Astrocyte of the cerebellum (primary cell): Measurements from ENCODE around the gene GYS2.
"Not testable (repeated sequence)": the region's sequence is repeated elsewhere in the genome, so short reads cannot be mapped to it uniquely, and the experiment has no call there.

Source experiments
- DNase-seq: peaks from one replicate; pipeline ENCODE4 v3.0.0-alpha.2; 2011; ENCODE audit warnings: low read depth
- H3K4me3 ChIP-seq: 2 replicates; pipeline ENCODE4 v1.5.1; 2011; ENCODE audit warnings: mild to moderate bottlenecking, low read depth, low read length, moderate library complexity
- in situ Hi-C: cut with HindIII; loops from 2 replicates; pipeline ENCODE4 v1.10.0; 2017; ENCODE audit warnings: low sequenced_read_pairs
- TF ChIP-seq, protein P1 (sequence below): IDR thresholded peaks from 2 replicates; pipeline ENCODE4 v1.5.1; 2012; ENCODE audit warnings: low read length, low read depth, moderate library complexity, mild to moderate bottlenecking; ENCODE audit errors: missing control alignments

Gene GYS2

DNA sequence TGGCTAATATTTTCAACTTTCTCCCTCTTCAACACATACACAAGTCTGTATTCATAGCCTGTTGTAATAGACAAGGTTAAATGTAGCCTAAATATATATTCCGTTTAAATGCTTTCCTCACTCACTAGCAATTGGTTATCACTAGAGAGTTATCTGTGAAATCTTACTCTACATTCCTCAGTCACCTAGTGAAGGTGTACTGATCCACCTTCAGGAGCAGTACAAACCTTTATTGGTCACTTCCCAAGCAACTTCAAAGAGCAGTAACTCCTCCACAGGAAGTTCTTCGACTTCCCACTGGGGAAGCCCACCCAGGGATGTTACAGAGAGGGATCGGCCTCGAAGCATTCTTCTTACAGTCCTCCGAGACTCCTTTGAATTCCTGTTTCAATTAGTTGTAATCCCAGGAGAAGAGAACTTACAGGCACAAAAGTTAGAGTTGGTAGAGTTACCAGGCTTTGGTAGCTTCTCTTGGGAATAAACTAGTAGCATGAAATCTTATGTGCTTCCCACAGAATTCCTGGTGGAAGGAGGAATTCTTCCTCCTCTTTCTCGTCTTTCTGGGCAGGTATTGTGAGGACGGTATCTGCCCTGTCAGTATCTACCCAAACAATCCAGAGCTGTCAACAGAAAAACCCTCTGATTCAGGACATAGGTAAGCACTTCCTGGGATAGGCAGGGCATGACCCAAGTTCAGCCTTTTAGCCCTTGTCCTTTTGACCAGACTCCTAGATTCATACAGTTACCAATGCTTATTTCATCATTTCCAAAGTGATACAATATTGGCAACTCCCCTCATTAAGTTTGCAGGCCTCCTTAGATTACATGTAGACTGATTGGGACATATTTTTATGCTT is at the start of gene GYS2:
GYS2 (minus strand) TSS at position 603 of the 857 bp plus-strand sequence; CDS start at position 348, 255 bp downstream.
- in situ Hi-C loops: no loop called here
- DNase-seq: no peak
- TF ChIP-seq, protein P1, sequence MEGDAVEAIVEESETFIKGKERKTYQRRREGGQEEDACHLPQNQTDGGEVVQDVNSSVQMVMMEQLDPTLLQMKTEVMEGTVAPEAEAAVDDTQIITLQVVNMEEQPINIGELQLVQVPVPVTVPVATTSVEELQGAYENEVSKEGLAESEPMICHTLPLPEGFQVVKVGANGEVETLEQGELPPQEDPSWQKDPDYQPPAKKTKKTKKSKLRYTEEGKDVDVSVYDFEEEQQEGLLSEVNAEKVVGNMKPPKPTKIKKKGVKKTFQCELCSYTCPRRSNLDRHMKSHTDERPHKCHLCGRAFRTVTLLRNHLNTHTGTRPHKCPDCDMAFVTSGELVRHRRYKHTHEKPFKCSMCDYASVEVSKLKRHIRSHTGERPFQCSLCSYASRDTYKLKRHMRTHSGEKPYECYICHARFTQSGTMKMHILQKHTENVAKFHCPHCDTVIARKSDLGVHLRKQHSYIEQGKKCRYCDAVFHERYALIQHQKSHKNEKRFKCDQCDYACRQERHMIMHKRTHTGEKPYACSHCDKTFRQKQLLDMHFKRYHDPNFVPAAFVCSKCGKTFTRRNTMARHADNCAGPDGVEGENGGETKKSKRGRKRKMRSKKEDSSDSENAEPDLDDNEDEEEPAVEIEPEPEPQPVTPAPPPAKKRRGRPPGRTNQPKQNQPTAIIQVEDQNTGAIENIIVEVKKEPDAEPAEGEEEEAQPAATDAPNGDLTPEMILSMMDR: no peak
- no peak within 1 kb of the TSS for H3K4me3 ChIP-seq

DNA sequence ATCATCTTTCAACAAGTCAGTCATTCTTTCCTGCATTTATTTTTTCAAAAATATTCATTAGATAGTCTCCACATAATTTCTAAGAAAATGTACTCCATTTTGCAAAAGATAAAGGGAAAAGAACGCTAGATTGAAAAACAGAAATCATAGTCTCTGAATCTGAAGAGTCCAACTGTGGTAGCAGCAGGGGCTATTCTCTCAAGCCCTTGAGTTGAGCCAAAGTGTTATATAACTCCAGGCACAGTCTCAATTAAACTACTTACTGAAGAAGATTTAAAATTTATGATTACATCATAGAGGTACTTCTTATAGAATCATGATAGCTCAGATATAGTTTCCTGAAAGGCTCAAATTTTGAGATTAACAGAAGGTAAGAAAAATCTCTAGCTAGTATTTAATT is 47.2 kb upstream of the GYS2 start:
- in situ Hi-C loops: no loop called here
- H3K4me3 ChIP-seq: no peak overlapping the region
- DNase-seq: no peak
- TF ChIP-seq, protein P1: no peak

DNA sequence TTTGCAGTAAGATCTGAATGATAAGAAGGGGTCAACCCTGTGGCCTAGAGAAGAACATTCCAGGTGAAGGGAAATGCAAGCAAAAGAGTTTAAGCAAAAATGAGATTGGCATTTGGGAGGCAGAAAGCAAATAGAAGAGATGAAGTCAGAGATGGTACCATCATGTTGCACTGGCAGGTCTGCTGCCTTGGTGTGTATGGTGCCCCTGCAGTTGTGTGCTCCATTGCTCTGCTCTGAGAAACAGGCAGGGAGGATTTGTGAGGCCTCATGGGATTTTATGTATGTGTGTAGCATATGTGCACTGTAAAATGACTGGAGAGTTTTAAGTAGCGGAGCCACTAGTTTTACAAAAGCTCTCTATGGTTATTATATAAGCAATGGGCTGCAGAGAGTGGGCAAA is 46.4 kb upstream of the GYS2 start:
- no peak overlapping the region for H3K4me3 ChIP-seq
- DNase-seq: no peak
- TF ChIP-seq, protein P1: no peak
- in situ Hi-C loops: no loop called here

DNA sequence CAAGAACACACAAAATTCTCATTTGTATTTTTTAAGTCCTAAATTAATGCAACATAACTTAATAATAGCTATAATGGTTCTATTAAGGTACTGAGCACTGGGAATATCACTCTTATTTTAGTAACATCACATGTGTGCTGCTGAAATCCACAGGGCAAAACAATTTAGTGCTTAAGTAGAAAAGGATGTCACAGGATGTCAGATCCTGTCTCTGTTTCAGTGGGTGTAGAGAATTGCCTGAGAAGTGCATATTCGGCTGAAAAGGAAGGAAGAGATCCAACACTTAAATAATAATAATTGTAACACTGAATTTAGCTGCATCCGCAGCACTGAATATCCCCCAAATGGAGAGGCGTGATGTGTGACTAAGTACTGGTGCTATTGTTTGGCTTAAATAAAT is 44.4 kb upstream of the GYS2 start:
- in situ Hi-C loops: no loop called here
- H3K4me3 ChIP-seq: no peak overlapping the region
- TF ChIP-seq, protein P1: no peak
- no peak for DNase-seq

DNA sequence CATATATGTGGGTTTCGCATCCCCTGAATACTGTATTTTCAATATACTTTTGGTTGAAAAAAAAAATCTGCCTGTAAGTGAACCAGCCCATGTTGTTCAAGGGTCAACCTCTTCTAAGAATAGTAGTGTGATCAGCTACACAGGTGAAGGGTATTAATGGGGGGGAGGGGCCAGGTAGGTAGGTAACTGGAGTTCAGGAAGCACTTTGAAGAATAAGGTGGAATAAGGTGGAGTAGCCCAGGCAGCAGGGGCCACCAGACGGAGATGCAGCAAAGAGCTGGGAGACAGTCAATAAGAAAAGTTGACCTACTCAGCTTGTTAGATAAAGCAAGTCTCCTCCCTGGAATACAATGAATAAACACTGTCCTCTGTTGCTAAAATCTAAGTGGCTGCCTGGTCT is 43.7 kb upstream of the GYS2 start:
- TF ChIP-seq, protein P1: no peak
- in situ Hi-C loops: no loop called here
- no peak for DNase-seq

DNA sequence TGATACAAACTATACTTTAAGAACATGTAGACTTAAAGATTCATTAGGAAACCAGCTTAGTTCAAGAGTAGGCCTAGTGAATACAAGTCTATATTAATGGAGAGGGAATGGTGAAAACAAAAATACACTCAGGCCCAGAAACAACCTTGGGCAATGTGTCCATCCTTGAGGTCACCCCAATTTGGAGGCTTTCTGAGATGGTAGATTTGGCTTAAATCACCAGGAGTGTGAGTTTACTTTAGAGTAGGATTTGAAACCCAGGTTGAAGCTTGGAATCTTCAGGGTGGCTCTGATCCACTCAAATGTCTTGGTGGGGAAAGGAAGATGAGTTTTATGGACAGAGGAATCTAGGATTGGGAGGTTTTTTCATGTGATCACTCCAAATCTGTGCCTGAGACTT is 42.5 kb upstream of the GYS2 start:
- in situ Hi-C loops: no loop called here
- no peak overlapping the region for H3K4me3 ChIP-seq
- TF ChIP-seq, protein P1: no peak
- no peak for DNase-seq

More for the DNA sequence above, 43.7 kb upstream of the GYS2 start:
- no peak overlapping the region for H3K4me3 ChIP-seq

DNA sequence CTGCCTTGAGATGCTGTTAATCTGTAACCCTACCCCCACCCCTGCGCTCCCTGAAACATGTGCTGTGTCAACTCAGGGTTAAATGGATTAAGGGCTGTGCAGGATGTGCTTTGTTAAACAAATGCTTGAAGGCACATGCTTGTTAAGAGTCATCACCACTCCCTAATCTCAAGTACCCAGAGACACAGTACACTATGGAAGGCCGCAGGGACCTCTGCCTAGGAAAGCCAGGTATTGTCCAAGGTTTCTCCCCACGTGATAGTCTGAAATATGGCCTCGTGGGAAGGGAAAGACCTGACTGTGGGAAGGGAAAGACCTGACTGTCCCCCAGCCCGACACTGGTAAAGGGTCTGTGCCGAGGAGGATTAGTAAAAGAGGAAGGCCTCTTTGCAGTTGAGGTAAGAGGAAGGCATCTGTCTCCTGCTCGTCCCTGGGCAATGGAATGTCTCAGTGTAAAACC is 40.4 kb upstream of the GYS2 start:
- in situ Hi-C loops, H3K4me3 ChIP-seq, DNase-seq: not testable (repeated sequence)
